Central memory CD4-positive, alpha-beta T cell (primary cell): ENCODE measurements around the gene CDH16.

Experiments used
- DNase-seq: peaks from one replicate; pipeline ENCODE4 v3.0.0; 2022

CDH16 gene

DNA sequence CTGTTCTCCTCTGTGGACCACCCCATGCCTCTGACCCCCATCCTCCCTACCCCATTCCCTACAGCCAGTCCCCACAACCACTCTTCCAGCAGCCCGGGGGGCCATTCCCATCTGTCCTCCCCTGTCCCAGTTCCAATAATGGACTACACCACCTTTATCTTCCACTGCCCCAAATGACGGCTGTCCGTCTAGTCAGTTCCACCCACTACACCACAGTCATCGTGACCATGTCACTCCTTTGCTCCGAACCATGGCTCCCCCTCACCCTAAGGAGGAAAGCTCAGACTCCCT, 23.1 kb downstream of the CDH16 start:
- DNase-seq, result no peak

DNA sequence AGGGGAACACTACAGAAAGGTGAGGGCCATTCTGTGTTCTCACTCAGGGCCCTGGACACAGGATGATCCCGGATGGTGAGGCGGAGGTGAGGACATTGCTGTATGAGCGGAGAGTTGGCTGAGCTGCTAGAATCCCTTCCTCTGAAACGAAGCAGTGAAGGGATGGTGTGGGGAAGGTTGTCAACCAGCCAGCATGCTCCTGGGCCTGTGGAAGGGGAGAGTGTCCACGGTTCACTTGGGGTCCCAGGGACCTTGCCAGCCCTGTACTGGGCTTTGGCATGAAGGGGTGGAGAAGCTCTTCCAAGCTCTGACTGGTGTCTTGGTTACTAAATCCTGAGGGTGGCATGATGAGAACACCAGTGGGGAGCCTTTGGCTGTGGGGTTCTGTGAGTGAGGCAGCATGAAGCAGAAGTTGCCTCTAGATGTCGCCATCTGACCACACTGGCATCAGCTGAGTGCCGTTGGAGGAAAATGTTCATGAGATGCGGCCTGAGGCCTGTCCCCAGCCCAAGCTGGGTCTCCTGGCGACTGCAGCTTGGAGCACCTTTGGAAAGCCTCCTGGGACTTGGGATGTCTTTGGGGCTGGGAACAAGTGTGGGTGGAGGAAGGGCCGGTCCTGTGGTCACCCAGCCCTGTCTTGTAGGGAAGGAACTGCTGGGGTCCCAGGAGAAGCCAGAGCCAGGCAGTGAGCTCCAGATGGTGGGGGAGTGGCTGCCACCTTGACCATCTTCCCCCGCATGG, 23.6 kb downstream of the CDH16 start:
- peak; percentile 42 for DNase-seq

DNA sequence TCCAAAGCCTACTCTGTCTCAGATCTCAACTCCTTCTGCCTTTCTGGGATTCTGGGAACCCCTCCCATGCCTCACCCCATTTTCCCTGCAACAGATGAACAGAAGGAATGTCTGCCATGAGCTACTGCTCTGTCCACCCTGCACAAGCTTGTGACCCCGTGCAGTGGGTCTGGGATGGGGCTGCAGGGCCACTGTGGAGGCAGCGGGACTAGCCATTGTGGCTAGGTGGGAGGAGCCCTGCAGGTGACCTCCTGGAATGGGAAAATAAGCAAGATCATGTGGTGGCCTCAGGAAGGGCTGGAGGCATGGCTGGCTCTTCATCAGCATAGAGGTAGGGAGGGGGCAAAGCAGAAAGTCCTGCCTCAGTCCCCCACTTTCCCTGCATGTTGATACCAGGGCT, 24.6 kb downstream of the CDH16 start:
- DNase-seq, result no peak

DNA sequence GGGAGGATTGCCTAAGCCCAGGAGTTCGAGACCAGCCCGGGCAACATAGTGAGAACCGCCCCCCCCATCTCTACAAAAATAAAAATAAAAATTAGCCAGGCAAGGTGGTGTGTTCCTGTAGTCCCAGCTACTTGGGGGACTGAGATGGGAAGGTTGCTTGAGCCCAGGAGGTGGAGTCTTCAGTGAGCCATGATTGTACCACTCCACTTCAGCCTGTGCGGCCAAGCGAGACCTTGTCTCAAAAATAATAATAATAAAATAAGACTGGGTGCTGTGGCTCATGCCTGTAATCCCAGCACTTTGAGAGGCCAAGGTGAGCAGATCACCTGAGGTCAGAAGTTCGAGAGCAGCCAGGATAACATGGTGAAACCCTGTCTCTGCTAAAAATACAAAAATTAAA, 26.9 kb downstream of the CDH16 start:
- DNase-seq, result no peak

DNA sequence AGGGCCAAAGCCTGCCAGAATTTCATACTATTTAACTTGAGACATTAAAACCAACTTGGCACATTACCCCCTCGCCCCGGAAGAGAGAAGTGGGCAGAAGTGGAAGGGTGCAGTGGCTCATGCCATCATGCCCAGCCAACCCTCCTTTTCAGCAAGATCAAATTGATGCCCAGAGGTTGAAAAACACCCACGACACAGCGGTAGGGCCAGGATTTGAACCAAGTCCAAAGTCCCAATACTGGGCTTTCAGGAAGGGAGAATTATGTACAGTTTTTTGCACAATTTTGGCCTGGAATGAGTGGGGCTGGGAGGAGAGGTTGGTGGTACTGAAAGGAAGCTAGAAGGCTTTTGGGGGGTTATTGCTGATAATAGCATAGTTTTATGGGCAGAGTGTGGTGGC, 27.3 kb downstream of the CDH16 start:
- DNase-seq, result no peak

DNA sequence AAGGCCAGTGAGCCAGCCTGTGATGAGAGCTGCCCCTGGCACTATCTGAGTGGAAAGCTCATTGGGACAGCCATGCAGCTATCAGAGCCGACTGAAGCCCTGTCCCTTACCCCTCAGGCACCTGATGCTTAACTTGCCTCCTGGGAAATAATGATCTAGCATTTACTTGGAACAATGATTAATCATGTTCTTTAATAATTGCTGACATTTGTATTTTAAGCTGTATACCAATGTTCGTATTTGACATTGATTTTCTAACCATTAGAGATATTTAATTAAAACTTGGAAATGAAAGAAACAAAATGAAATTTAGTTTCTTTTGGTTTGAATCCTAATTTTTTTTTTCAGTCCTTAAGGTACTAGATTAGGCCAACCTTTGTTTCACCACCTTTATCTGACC, 27.9 kb downstream of the CDH16 start:
- no peak for DNase-seq

DNA sequence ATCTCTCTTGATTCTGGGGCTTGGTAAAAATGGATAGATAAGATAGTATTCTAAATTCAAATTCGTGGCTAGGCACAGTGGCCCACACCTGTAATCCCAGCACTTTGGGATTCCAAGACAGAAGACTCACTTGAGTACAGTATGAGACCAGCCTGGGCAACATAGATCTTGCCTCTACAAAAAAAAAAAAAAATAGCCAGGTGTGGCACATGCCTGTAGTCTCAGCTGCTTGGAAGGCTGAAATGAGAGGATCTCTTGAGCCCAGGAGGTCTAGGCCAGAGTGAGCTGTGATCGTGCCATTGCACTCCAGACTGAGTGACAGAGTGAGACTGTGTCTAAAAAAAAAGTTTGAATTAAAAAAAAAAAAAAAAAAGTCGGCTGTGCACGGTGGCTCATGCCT, 29.1 kb downstream of the CDH16 start:
- no peak for DNase-seq

DNA sequence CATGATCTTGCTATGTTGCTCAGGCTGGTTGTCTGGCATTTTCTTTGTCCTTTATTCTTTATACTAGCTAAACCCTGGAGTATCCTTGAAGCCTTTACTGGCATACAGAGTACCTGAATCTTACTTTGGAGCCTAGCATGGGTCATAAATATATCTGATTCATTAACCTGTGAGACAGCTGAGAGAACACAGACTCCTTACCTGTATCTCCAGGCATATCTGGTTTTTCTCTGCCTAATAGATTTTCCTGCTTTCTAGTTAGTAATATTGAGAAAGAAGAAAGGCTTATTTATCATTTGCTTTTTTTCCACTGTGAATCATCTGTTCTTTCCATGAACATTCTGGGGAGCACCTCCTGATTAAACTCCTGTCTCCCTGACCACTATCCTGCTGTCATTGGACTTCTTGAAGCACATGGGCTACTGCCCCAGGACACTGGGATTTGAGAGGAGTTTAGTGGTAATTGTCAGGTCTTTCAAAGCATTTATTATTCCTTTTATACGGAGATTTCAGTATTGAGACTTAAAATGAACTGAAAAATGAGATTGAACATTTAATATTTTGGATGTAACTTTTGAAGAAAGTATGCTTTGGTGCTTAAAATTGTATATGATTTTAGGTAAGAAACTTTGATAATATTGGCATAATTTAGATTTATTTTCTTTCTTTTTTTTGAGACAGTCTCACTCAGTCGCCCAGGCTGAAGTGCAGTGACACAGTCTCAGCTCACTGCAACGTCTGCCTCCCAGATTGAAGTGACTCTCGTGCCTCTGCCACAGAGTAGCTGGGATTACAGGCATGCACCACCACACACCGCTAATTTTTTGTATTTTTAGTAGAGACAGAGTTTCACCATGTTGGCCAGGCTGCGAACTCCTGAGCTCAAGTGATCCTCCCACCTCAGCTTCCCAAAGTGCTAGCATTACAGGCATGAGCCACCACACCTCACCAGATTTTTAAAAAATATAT, 29.8 kb downstream of the CDH16 start:
- DNase-seq, result no peak

DNA sequence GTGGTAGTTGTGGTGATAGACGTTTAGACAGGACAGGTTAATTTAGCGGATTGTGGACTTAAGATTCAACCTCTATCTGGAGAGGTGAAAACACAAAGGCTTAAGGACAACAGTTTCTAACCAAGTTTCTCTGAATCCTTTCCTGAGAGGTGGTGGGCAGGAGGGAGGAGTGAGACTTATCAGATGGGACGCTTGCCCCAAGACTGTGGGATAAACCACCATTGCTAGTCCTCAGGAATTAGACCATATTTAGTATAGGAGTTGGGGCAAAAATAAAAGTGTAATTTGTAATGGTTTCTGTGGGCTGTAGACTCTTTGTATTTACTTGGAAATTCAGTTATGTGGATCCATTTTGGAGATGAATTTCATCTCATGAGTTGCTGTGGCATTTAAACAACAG, 31.8 kb downstream of the CDH16 start:
- no peak for DNase-seq

DNA sequence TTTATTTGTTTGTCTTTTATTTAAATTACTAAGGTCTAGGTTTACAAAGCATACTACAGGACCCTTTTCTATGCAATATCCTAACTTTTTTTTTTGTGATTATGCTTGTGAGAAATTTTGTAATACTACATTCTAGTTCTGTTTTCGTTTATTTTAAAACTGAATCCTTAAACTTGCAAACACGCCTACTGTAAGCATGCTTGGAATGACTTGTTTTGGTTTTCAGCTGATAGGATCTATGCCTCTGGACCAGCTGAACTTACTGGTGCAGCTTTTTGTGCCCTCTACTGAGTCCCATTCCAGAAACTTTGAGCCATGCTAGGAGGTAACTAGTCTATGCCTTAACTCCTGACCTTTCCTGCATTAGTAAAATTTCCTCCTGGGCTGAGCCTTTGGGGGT, 32.4 kb downstream of the CDH16 start:
- DNase-seq, result no peak

DNA sequence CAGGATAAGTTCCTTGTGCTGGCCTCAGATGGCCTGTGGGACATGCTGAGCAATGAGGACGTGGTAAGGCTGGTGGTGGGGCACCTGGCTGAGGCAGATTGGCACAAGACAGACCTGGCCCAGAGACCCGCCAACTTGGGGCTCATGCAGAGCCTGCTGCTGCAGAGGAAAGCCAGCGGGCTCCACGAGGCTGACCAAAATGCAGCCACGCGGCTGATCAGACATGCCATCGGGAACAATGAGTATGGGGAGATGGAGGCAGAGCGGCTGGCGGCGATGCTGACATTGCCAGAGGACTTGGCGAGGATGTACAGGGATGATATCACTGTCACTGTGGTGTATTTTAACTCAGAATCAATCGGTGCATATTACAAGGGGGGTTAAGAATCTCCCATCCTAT, 33.2 kb downstream of the CDH16 start:
- DNase-seq, result no peak

DNA sequence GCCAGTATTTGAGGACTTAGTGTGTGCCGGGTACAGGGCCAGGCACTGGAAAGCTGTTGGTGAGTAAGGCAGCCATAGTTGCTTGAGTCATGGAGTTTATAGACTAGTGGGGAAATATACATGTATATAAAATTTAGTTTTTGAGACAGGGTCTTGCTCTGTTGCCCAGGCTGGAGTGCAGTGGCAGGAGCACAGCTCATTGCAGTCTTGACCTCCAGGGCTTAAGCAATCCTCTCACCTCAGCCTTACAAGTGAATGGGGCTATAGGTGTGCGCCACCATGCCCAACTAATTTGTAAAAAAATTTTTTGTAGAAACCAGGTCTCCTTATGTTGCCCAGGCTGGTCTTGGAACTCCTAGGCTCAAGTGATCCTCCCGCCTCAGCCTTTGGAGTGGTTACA, 36.0 kb downstream of the CDH16 start:
- no peak for DNase-seq

DNA sequence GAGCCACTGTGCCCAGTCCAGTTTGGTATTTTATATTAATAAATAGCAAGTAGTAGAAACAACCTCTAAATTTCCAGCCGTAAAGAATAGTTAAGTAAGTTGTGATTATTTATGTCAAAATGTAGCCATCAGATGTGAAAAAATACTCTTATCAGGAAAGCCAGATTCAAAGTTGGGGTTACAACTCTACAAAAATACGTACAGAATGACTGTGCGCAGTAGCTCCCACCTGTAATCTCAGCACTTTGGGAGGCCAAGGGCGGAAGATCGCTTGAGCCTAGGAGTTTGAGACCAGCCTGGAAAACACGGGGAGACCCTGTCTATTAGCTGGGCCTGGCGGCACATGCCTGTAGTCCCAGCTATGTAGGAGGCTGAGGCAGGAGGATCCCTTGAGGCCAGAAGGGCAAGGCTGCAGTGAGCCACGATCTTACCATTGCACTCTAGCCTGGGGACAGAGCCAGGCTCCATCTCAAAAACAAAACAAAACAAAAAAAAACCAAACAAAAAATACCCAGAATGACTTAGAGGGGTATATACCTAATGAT, 36.6 kb downstream of the CDH16 start:
- DNase-seq, result no peak

DNA sequence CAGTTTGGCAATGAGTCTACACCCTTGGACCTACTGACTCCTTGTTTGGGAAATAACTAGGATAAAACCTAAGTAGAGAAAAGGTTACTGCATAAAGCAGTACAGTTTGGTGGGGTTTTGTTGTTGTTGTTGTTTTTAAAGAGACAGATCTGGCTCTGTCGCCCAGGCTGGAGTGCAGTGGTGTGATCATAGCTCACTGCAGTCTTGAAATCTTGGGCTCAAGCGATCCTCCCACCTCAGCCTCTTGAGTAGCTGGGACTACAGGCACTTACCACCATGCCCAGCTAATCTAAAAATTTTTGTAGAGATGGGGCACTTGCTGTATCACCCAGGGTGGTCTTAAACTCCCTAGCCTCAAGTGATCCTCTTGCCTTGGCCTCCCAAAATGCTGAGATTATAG, 37.1 kb downstream of the CDH16 start:
- DNase-seq, result no peak

DNA sequence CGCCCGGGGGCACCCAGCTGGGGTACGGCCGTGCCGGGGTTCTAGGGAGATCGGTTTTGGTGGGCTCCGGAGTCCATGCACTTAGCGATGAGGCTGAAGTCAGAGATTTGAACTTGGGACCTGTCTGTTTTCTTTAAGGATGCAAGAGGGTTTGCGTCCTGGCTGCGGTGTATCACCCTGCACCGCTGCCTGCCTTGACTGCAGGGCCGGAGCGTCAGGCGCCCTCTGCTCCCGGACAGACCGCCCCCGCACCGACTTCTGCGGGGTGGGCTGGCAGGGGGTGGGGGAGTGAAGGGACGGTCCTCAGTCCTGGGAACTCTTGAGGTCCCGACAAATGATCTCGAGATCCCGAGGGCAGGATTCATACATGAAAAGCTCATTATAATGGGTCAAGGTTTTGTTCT, 37.7 kb downstream of the CDH16 start:
- DNase-seq, result no peak

DNA sequence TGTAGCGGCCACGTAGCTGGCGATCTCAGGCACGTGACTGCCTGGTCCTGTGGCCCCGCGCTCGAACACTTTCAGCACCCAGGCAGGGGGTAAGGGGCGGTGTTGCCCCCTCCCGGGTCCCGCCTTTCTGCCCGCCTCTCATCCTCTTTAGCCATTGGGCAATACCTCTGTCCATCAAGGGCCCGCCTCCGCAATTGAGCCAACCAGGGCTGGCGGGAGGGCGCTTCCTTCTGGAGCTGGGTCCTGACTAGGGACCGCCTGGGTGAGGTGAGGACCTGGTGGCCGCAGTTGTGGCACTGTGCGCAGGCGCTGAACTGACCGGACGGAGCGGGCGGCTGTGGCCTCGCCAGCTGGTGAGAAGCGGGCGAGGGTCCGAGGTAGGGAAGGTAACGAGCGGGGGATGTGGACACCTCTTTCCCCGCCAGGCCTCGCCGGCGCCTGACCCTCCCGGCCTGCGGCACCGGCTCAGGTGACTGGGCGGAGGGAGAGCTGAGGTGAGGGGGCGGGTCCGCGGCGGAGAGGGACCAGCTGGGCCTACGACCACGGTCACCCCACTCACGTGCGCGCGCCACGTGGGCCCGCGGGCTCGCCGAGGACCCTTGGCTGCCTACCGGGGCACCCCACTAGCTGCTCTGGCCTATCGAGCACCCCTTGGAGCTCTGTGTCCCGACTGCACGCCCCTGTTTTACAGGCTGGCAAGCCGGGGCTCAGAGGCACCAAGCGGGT, 38.2 kb downstream of the CDH16 start, which contains the start of gene PDP2:
Gene PDP2 (plus strand): TSS at position 228 of the 726 bp plus-strand sequence. CDS start 3,770 bp downstream, outside the sequence.
- DNase-seq, result peak; percentile 87

DNA sequence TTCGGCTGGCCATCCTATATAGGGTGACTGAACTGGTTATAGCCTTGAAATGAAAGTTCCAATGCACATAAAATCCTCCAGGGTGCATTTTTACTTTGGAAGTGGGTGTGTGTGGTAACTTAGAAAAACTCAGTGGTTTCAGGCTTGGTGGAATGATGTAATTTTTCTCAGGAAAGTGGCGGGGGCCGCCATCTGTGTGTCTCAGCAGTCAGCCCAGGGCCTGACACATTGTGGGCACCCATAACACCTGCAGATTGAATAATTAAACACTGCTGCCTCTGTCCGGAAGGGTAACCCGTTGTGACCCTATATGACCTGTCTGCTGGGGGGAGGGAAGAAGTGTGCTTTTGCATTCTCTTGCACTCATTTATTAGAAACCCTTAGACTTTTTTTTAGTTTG, 40.6 kb downstream of the CDH16 start:
- no peak for DNase-seq

DNA sequence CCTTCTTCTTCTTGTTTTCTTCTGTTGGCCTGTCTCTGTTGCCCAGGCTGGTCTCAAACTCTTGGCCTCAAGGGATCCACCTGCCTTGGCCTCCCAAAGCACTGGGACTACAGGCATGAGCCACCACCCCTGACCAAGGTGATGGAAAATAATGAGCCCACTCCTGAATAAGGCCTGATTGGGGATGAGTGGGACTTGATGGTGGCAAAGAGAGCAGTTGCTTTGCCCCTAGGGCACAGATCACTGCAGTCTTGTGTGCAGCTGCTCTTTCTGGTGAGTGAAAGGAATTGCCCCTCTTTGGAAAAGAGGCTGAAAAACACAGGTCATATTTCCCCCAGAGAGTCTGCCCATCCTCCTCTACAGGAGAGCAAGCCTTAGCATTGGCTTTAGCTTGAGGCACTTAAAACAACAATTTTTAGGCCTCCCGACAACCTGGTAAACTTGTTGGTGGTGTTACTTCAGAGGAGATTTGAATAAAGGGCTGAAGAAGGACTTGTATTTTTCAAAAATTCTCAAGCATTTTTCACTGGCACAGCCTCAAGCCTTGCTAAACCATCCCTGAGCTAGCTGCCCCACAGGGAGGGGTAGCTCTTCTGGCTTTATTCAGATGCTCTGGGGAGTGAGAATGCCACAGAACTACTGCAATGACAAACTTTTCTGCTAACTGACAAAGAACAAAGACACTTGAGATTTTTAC, 44.5 kb downstream of the CDH16 start:
- no peak for DNase-seq

DNA sequence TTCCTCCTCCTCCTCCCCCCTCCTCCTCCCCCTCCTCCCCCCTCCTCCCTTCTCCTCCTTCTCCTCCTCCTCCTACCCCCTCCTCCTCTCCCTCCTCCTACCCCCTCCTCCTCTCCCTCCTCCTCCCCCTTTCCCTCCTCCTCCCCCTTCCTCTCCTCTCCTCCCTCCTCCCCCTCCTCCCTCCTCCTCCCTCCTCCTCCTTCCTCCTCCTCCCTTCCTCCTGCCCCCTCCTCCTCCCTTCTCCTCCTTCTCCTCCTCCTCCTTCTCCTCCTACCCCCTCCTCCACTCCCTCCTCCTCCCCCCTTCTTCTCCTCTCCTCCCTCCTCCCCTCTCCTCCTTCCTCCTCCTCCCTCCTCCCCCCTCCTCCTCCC, 45.0 kb downstream of the CDH16 start:
- no peak for DNase-seq

DNA sequence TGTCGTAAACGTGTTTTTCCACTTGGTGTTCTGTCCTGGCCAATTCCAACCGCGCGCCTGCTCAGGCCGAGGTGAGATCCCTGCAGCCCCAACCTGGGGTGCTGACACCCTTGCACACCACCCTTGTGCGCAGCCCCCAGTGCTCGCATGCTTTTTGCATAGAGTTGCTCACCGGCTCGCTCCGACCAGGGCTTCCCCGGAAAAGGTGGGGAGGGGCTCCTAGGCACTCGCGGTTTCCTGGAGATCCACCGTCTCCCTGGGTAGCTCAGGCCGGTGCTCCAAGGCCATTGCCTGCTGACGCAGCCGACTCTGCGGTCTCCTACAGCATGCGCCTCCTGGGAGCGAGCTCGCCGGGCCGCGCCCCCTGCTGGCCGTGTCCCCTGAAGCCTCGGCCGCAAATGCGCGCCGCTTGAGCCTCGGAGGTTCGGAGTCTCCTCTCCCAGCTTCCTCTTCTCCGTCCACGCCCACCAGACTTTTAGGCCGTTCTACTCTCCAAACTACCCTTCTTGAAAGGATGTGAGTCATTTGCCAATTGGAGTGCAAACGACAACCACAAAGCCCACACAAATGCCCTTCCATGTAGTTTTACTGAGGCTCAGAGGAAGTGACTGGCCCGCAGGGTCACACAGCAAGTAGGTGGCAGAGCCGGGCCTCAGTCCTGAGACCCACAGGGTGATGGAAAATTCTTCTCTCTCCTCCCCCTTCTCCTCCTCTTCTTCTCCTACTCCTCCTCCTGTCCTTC, 45.6 kb downstream of the CDH16 start:
- DNase-seq, result peak; percentile 79

DNA sequence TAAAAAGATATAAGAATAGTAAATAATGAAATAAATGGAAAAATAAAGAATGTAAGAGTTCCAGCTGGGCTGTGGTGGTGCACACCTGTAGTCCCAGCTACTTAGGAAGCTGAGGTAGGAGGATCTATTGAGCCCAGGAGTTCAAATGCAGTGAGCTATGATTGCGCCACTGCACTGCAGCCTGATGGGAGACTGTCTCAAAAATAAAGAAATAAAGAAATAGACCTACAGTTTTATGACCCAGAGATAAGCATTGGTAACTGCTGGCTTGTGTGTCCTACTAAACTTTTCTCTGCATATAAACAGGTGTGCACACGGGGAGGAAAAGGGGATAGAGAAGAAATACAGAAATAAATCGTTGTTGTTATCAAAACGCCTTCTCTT, 46.1 kb downstream of the CDH16 start:
- DNase-seq, result no peak

DNA sequence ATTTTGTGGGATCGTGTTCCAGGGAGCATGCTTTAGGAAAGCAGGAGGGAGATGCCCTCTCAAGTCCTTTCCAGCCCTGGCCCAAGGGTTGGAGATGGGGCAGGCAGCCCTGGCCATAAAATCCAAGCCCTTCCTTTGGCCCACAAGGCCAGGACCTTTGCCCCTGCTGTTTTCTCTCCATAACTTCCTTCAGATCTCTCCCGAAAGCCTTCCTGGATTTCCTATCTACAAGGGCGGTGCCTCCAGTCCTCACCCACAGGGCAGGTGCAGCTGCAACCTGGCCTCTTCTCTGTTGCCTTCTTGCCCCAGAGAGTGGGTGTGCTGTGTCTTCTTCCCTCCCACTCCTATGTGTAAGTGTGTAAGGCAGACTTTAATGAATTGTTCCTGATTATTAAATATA, 46.8 kb downstream of the CDH16 start:
- no peak for DNase-seq
